Effector memory CD4-positive, alpha-beta T cell (primary cell): Measurements from ENCODE around the gene AURKAIP1.

ENCODE experiments used
- DNase-seq, 3 donors: peaks; one replicate each; pipeline ENCODE4 v3.0.0-alpha.2; 2020
- H3K27ac ChIP-seq: 2 replicates; pipeline ENCODE4 v1.7.0; 2013; ENCODE audit warnings: mild to moderate bottlenecking, low read length, moderate library complexity; ENCODE audit not compliant: insufficient read depth, poor library complexity, severe bottlenecking
- H3K27me3 ChIP-seq: replicated peaks from 2 replicates; pipeline ENCODE4 v1.7.0; 2013; ENCODE audit warnings: mild to moderate bottlenecking, low read length; ENCODE audit not compliant: insufficient read depth, control insufficient read depth, poor library complexity, severe bottlenecking
- H3K36me3 ChIP-seq: 2 replicates; pipeline ENCODE4 v1.7.0; 2013; ENCODE audit warnings: mild to moderate bottlenecking, low read length, moderate library complexity; ENCODE audit not compliant: control insufficient read depth, insufficient read depth
- H3K4me1 ChIP-seq: 2 replicates; pipeline ENCODE4 v1.7.0; 2013; ENCODE audit warnings: low read length, mild to moderate bottlenecking; ENCODE audit not compliant: control insufficient read depth, insufficient read depth, poor library complexity, severe bottlenecking
- H3K4me3 ChIP-seq: 2 replicates; pipeline ENCODE4 v1.7.0; 2013; ENCODE audit warnings: low read length, low read depth, mild to moderate bottlenecking; ENCODE audit not compliant: insufficient read depth, poor library complexity, severe bottlenecking
- H3K9me3 ChIP-seq: 2 replicates; pipeline ENCODE4 v1.7.0; 2013; ENCODE audit warnings: mild to moderate bottlenecking, low read length, moderate library complexity; ENCODE audit not compliant: control insufficient read depth

Gene AURKAIP1

DNA sequence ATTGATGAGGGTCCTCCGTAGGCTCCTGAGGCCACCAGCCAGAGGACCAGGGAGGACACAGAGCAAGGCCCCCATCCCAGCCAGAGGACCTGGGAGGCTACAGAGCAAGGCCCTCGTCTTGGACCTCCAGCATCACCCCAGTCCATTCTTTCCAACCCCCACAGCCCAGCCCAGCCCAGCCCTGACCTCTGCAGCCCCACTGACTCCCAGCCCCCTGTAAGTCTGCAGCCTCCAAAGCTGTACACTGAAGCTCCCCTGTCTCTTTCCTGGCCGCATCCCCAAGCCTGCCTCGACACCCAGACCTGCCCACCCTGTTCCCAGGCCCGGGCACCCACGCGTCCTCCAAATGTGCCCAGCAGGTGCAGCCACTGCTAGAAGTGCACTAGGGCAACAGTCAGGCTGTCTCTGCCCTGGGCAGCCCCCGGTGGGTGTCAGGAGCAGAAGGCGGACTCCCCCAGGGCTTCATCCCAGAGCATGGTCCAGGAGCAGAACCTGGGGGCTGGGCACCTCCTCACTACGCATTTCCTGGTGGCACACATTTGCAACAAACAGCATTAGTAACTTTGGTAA, 27.9 kb downstream of the AURKAIP1 start:
- H3K36me3 ChIP-seq, result no peaks in the 10 kb centered on the region
- no peak overlapping the region for H3K27ac ChIP-seq
- no peak overlapping the region for H3K4me3 ChIP-seq
- peaks cover 18% of the 10 kb centered on the region for H3K4me1 ChIP-seq
- no peaks in the 10 kb centered on the region for H3K9me3 ChIP-seq
- no peak for DNase-seq
- H3K27me3 ChIP-seq, result peaks cover under 1% of the 10 kb centered on the region

DNA sequence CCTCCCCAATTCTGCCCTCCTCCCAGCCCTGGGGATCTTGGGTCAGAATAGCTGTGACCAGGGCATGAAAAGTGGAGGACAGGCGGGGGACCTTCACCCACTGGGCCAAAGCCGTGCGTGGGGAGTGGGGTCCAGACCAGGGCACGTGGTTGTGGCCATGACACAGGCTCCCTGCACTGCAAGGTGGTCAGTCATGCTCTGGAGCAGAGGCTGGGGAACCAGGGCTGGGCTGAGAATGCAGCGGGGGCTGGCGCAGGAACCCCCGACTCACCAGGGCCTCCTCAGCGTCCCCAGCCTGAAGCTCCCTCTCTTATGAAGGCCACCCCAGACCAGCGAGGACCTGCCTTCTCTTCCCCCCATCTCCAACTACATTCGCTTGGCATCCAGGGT, 28.5 kb downstream of the AURKAIP1 start:
- no peak for DNase-seq
- Histone ChIP-seq H3K4me3 (no peak overlapping the region), H3K9me3 (no peaks in the 10 kb centered on the region), H3K36me3 (no peaks in the 10 kb centered on the region), H3K27me3 (no peaks in the 10 kb centered on the region), H3K4me1 (peaks cover 18% of the 10 kb centered on the region), H3K27ac (no peak overlapping the region)

DNA sequence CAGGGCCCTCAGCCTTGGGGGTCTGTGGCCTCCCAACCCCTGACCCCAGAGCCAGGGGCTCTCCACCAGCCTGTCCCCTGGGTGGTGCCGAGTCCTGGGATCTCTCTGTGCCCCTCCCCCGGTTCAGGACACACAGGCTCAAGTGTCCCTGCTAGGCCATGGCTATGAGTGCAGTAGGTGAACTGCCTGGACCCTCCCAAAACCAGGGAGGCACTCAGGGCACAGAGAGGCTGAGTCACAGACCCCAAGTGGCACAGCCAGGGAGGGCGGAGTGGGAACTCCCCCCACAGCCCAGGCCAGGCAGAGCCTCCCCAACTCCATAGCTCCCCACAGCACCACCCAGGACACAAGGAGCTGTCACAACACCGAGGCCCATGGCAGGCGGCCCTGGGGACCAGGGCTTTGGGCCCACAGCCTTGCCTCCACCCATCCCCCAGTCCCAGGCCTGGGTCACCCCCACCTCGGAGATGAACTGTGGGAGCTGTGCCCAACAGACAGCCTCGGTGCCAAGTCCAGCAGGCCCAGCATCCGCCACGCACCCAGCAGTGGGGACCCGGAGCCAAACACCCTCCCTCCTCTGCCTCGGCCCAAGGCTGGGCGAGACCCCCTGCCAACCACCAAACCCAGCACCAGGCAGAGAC, 29.0 kb downstream of the AURKAIP1 start:
- no peak overlapping the region for H3K27ac ChIP-seq
- H3K4me3 ChIP-seq, result no peak overlapping the region
- H3K36me3 ChIP-seq, result no peaks in the 10 kb centered on the region
- no peaks in the 10 kb centered on the region for H3K9me3 ChIP-seq
- H3K4me1 ChIP-seq, result peaks cover 18% of the 10 kb centered on the region
- DNase-seq, result no peak
- no peaks in the 10 kb centered on the region for H3K27me3 ChIP-seq

DNA sequence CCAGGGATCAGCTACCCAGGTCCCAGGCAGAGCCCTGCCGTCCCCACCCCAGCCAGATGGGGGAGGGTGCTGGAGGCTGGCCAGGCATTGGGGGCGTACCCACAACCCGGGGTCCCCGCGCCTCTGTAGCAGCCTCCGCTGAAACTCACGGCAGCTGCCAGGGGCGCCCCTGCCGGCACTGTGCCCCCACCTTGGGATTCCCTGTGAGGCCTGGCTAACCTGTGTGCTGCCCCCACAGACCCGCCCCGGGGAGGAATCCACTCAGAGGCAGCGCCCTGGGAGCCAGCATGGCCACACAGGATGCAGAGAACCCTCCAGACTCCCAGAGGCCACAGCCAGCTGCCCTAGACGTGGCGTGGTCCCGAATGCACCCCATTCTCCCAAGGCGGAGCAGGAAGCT, 29.6 kb downstream of the AURKAIP1 start:
- Histone ChIP-seq H3K27me3 (no peaks in the 10 kb centered on the region), H3K4me3 (no peak overlapping the region), H3K27ac (no peak overlapping the region), H3K9me3 (no peaks in the 10 kb centered on the region), H3K4me1 (peaks cover 18% of the 10 kb centered on the region), H3K36me3 (no peaks in the 10 kb centered on the region)
- no peak for DNase-seq

DNA sequence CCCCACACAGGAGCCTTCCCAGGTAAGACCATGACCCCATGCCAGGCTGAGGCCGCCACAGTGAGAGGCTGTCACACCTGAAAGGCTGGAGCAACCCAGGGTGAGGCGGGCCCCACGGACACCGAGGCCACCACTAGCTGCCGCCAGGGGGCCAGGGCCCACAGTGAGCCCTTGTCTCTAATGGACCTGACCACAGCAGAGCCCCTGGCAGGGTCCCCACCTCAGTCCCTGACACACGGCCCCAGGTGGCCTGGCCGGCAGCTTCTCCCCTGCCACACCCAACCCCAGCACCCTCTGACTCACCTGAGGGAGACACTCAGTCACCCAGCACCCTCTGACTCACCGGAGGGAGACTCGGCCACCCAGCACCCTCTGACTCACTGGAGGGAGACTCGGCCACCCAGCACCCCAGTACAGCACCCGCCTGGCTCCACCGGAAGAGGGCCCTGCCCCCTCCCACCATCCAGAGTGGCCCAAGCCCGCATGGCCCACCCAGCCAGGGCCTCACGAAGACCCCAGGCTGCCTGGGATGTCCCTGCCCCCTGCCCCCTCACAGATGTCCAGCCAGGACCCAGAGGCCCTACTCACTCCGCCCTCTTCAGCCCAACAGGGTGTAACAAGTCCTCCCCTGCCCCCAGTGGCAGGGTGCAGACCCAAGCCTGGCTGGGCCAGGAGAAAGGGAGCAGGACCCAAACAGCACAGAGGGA, 30.2 kb downstream of the AURKAIP1 start:
- H3K4me1 ChIP-seq, result peaks cover 17% of the 10 kb centered on the region
- no peak overlapping the region for H3K4me3 ChIP-seq
- peak in 1 of 3 donors; percentile 29 for DNase-seq

DNA sequence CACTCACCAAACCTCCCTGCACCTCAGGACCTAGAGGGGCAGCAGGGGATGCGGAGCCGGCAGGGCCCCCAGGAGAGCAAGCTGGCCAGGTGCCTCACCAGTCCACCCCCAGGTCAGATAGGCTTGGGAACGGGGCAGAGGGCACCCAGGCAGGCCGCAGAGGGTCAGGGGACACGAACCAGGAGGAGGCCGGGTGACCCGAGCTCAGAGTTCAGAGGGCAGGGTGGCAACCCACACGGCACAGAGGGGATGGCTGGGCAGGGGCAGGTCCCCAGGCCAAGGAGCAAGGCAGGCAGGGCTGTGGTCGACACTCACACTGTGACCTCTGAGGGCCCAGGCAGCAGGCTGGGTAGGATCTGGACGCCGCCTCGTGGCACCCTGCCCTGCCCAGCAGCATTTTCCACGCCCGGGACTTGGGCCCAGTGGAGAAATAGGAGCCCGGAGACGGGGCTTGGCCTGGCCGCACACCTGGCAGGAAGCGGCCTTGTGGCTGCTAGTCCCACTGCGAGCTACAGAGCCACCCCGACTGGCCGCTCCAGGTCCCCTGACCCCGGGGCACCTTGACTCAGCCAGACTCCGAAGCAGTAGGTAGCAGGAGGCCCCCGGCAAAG, 31.1 kb downstream of the AURKAIP1 start:
- Histone ChIP-seq H3K4me1 (peaks cover 16% of the 10 kb centered on the region), H3K9me3 (no peaks in the 10 kb centered on the region), H3K27me3 (no peaks in the 10 kb centered on the region), H3K36me3 (peaks cover 9% of the 10 kb centered on the region), H3K27ac (no peak overlapping the region), H3K4me3 (no peak overlapping the region)
- DNase-seq, result no peak

More for the DNA sequence above, 30.2 kb downstream of the AURKAIP1 start:
- Histone ChIP-seq H3K36me3 (peaks cover 5% of the 10 kb centered on the region), H3K27me3 (no peaks in the 10 kb centered on the region), H3K27ac (no peak overlapping the region), H3K9me3 (no peaks in the 10 kb centered on the region)

DNA sequence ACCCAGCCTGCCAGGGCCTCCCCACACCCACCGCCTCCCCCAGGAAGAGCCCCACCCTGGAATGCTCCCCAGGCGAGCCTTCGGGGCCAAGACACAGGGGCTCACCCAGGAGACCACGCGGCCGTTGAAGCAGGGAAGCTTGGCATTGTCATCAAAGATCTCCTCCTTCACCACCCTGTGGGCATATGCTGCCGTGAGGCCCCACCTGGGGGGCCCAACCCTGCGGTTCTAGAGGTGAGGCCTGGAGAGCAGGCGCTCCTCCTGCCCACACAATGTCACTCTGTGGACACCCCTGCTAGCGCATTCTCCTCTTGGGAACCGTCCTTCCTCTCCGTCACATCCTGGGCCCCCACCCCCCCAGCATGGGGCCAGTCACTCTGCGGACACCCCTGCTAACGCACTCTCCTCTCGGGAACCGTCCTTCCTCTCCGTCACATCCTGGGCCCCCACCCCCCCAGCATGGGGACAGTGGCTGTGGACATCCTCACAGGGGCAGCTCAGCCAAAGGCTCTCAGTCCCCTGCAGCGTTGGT, 32.4 kb downstream of the AURKAIP1 start:
- no peaks in the 10 kb centered on the region for H3K9me3 ChIP-seq
- DNase-seq, result no peak
- H3K4me1 ChIP-seq, result peaks cover 7% of the 10 kb centered on the region
- no peak overlapping the region for H3K27ac ChIP-seq
- no peaks in the 10 kb centered on the region for H3K27me3 ChIP-seq
- peaks cover 11% of the 10 kb centered on the region for H3K36me3 ChIP-seq
- H3K4me3 ChIP-seq, result no peak overlapping the region

DNA sequence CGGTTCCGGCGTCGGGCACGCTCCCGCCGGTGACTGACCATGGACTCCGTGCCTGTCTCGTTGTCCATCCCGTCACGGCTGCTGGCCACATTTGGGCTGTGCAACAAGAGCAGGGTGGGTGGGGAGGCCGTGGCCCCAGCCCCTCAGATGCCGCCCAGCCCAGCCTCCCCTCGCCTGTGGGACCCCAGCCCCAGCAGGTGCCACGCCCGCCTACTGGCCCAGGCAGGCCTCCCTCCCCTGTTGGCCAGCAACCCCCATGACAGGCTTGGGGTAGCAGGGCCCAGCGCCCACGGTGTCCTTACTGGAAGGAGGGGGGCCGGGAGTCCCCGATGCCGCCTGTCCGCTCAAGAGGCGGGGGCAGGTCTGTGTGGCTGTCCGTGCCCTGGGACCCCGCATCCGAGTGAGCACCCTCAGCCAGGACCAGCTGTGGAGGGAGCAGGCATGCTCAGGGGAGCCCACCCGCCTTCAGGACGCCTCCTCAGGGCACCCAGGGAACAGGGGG, 32.9 kb downstream of the AURKAIP1 start:
- H3K27ac ChIP-seq, result no peak overlapping the region
- no peak for DNase-seq
- H3K9me3 ChIP-seq, result no peaks in the 10 kb centered on the region
- H3K27me3 ChIP-seq, result no peaks in the 10 kb centered on the region
- H3K4me3 ChIP-seq, result no peak overlapping the region
- peaks cover 11% of the 10 kb centered on the region for H3K36me3 ChIP-seq
- H3K4me1 ChIP-seq, result peaks cover 2% of the 10 kb centered on the region

DNA sequence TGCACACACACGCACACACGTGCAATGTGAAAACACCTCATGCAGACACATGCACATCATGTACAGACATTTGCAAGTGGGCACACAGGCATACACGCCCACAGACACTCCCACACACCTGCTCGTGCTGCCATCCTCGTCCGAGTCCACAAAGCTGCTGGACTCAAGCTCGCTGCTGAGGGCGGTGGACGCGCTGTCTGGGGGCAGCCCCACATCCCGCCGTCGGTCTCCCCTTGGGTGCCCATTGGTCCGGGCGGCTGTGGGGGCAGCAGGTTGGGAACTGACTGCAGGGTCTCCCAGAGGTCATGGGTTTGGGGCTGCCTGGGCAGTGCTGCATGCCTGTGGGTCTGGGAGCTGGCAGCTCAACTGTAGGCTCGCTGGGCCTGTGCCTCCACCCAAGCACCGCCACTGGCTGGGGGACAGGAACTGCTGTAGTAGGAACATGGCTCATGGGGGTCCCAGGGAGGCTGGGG, 33.4 kb downstream of the AURKAIP1 start:
- Histone ChIP-seq H3K4me3 (no peak overlapping the region), H3K36me3 (peaks cover 11% of the 10 kb centered on the region), H3K27ac (no peak overlapping the region)

More for the DNA sequence above, 33.4 kb downstream of the AURKAIP1 start:
- Histone ChIP-seq H3K9me3 (no peaks in the 10 kb centered on the region), H3K27me3 (no peaks in the 10 kb centered on the region), H3K4me1 (no peaks in the 10 kb centered on the region)
- no peak for DNase-seq
